Esophagus muscularis mucosa (tissue), 4 donors: ENCODE data around the gene ROBO1. TPM values are rescaled to one million over a fixed set of nuclear protein-coding genes. Genes with fewer than 3 reads are reported as not detected.

ENCODE experiments used
- DNase-seq: peaks from one replicate; pipeline ENCODE4 v3.0.0-alpha.2; 2017; ENCODE audit errors: extremely low spot score
- H3K27ac ChIP-seq, 4 donors: fragments of 200-600 bp; sonication (generic); replicated peaks in 1 of 4; 1 replicate in 3 of 4; 2 replicates in 1 of 4; pipeline ENCODE4 v1.5.1; 2016 to 2019; ENCODE audit warnings: mild to moderate bottlenecking in 1 of 4
- H3K27me3 ChIP-seq, 4 donors: fragments of 200-600 bp; sonication (generic); one replicate each; pipeline versions ENCODE4 v1.5.1 to v1.6.0; 2016 to 2019
- H3K36me3 ChIP-seq, 4 donors: fragments of 200-600 bp; sonication (generic); one replicate each; pipeline ENCODE4 v1.5.1; 2016 to 2019
- H3K4me1 ChIP-seq, 4 donors: fragments of 200-600 bp; sonication (generic); one replicate each; pipeline ENCODE4 v1.5.1; 2016 to 2019
- H3K4me3 ChIP-seq, 4 donors: fragments of 200-600 bp; sonication (generic); 1 replicate in 2 of 4; 2 replicates in 2 of 4; pipeline ENCODE4 v1.5.1; 2016 to 2019; ENCODE audit warnings: mild to moderate bottlenecking in 4 of 4, moderate library complexity in 1 of 4
- H3K9me3 ChIP-seq, 4 donors: fragments of 200-600 bp; sonication (generic); 1 replicate in 3 of 4; 2 replicates in 1 of 4; pipeline ENCODE4 v1.5.1; 2016 to 2019
- CTCF ChIP-seq, 3 experiments: fragments of 200-600 bp in 2 of 3; fragments of 450-650 bp in 1 of 3; sonication (generic) in 2 of 3; IDR thresholded peaks; one replicate each; pipeline ENCODE4 v1.5.1; 2017 to 2019; ENCODE audit warnings: antibody characterized with exemption in 3 of 3, mild to moderate bottlenecking in 2 of 3, moderate library complexity in 1 of 3
- EP300 ChIP-seq: sonication (generic); formaldehyde crosslinking; IDR thresholded peaks from one replicate; pipeline ENCODE4 v1.6.1; 2017; ENCODE audit warnings: antibody characterized with exemption
- POLR2A ChIP-seq: fragments of 450-650 bp; IDR thresholded peaks from one replicate; pipeline ENCODE4 v1.6.1; 2017; ENCODE audit warnings: antibody characterized with exemption, moderate library complexity, mild to moderate bottlenecking, low read depth
- POLR2AphosphoS5 ChIP-seq, 2 donors: sonication (generic); formaldehyde crosslinking; IDR thresholded peaks; one replicate each; pipeline ENCODE4 v1.6.1; 2017; ENCODE audit warnings: antibody characterized with exemption in 2 of 2
- WGBS: methylation state at CpG from one replicate; pipeline ENCODE4 v1.1.5; 2018; 5-methylcytosine and 5-hydroxymethylcytosine counted together
- intact Hi-C: fragments of 100-400 bp; cut with DNase I; formaldehyde crosslinking; loops from one replicate; pipeline ENCODE4 v1.15.1; 2023
- total RNA-seq, 4 donors: library from RNA; depleted of rRNA; stranded (reverse); fragments of >200 nt; gene quantifications; one replicate each; pipeline versions ENCODE4 v1.1.0 to v1.2.1, GENCODE V29; 2016

Gene ROBO1
- total RNA-seq, 4 donors from 2014 or later: 9.6 to 14.2 (median 12.6) TPM

- H3K9me3 ChIP-seq: no peaks in the 10 kb centered on the region
- WGBS: 84% methylated on average over 1 of the region's 1 CpG
Measured at GRCh38 chr3:79555655-79556054, 212.1 kb downstream of the ROBO1 start.

GRCh38 chr3:79551997-79552396 lies 215.8 kb downstream of the ROBO1 start:
- 49% methylated on average over 4 of the region's 4 CpGs for WGBS
- intact Hi-C loops: no loop called here
- Histone ChIP-seq H3K9me3 (no peaks in the 10 kb centered on the region), H3K27ac (no peak overlapping the region), H3K4me3 (no peak overlapping the region), H3K4me1 (no peaks in the 10 kb centered on the region), H3K36me3 (no peaks in the 10 kb centered on the region), H3K27me3 (no peaks in the 10 kb centered on the region)
- TF ChIP-seq EP300: no peak
- TF ChIP-seq POLR2A: no peak
- no peak for TF ChIP-seq POLR2AphosphoS5 (IDR thresholded peaks at IDR 0.05)
- DNase-seq: no peak

More at GRCh38 chr3:79555655-79556054, 212.1 kb downstream of the ROBO1 start:
- no peaks in the 10 kb centered on the region for H3K4me1 ChIP-seq
- intact Hi-C loops: no loop called here
- DNase-seq: no peak
- H3K4me3 ChIP-seq: no peak overlapping the region
- TF ChIP-seq EP300: no peak
- TF ChIP-seq CTCF (IDR thresholded peaks at IDR 0.05): no peak
- no peak for TF ChIP-seq POLR2AphosphoS5 (IDR thresholded peaks at IDR 0.05)
- TF ChIP-seq POLR2A: no peak
- H3K27me3 ChIP-seq: no peaks in the 10 kb centered on the region
- H3K36me3 ChIP-seq: no peaks in the 10 kb centered on the region
- no peak overlapping the region for H3K27ac ChIP-seq

- Histone ChIP-seq H3K36me3 (no peaks in the 10 kb centered on the region), H3K27me3 (no peaks in the 10 kb centered on the region), H3K27ac (no peak overlapping the region), H3K4me1 (no peaks in the 10 kb centered on the region), H3K9me3 (no peaks in the 10 kb centered on the region), H3K4me3 (no peak overlapping the region)
- WGBS: 45% methylated on average over 2 of the region's 2 CpGs
- no peak for TF ChIP-seq POLR2A
- intact Hi-C loops: no loop called here
- no peak for DNase-seq
Measured at GRCh38 chr3:79551321-79551892, 216.4 kb downstream of the ROBO1 start.

GRCh38 chr3:79543218-79543982 lies 224.4 kb downstream of the ROBO1 start:
- TF ChIP-seq EP300 (no peak), POLR2A (no peak), POLR2AphosphoS5 (IDR thresholded peaks at IDR 0.05) (no peak), CTCF (IDR thresholded peaks at IDR 0.05) (no peak)
- H3K4me3 ChIP-seq: no peak overlapping the region
- no peaks in the 10 kb centered on the region for H3K4me1 ChIP-seq

GRCh38 chr3:79534727-79535126 lies 233.1 kb downstream of the ROBO1 start:
- no peak overlapping the region for H3K27ac ChIP-seq
- H3K36me3 ChIP-seq: no peaks in the 10 kb centered on the region
- no peak overlapping the region for H3K4me3 ChIP-seq
- DNase-seq: no peak
- 26% methylated on average over 4 of the region's 4 CpGs for WGBS
- H3K27me3 ChIP-seq: no peaks in the 10 kb centered on the region
- intact Hi-C loops: no loop called here
- TF ChIP-seq POLR2A (no peak), CTCF (IDR thresholded peaks at IDR 0.05) (no peak), POLR2AphosphoS5 (IDR thresholded peaks at IDR 0.05) (no peak), EP300 (no peak)
- no peaks in the 10 kb centered on the region for H3K9me3 ChIP-seq
- H3K4me1 ChIP-seq: no peaks in the 10 kb centered on the region

More at GRCh38 chr3:79543218-79543982, 224.4 kb downstream of the ROBO1 start:
- DNase-seq: no peak
- Histone ChIP-seq H3K27me3 (no peaks in the 10 kb centered on the region), H3K9me3 (no peaks in the 10 kb centered on the region), H3K27ac (no peak overlapping the region), H3K36me3 (no peaks in the 10 kb centered on the region)
- intact Hi-C loops: no loop called here
- WGBS: 47% methylated on average over 5 of the region's 5 CpGs
